ENCODE measurements around the gene KRT77.

GRCh38 chr12:52645120-52645761 lies 58.1 kb downstream of the KRT77 start:
- TF ChIP-seq CTCF (conservative IDR thresholded peaks at IDR 0.05 in 1 of 2, IDR thresholded peaks at IDR 0.05 in 1 of 2; ENCODE audit: low read depth in 1 of 2, low read length in 2 of 2) = no peak
- TF ChIP-seq EZH2 (IDR thresholded peaks at IDR 0.05; ENCODE audit: low read length, missing control alignments) = no peak
